ENCODE measurements around the gene ARHGAP8.

ARHGAP8 gene

DNA sequence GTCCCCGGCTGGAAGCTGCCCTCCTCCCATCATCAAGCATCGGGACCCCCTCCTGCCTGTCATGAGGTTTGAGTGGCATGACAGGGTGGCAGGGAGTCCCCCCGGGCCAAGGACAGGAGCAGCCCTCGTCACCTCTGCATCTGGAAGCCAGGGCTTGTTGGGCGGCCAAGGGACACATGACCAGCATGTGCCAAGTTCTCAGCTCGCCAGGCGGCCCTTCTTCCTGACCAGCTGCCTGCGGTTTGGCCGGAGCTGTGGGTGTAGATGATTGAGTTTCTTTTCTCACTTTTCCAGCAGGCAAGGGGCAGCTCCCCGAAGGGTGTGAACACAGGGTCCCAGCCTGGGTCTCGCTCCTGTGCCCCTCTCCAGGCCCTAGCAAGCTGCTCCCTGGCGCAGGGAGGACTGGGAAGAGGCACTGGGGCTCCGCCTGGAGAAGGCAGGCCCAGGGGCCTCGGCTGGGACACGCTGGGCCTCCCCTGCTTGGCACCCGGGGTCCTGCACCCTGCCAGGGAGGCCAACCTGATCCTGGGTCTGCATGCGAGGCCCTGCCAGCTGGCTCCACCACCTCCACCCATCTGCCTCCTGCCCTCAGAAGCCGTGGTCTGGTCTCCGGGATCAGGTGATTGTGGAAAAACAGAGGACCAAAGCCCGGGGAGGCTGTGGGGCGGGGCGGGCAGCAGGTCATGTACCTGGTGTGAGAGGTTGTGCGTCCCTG lies 13.4 kb downstream of the ARHGAP8 start:
- no peak overlapping the region for H3K27ac ChIP-seq (ENCODE audit: low read length, poor library complexity, severe bottlenecking)
- no peak overlapping the region for H2BK15ac ChIP-seq (ENCODE audit: low read depth, poor library complexity, severe bottlenecking)
- peaks cover 5% of the 10 kb centered on the region for H3K9me3 ChIP-seq (ENCODE audit: control insufficient read depth, low read length)
- no peak overlapping the region for H3K23ac ChIP-seq (ENCODE audit: low read length in 2 of 2)
- peaks cover 13 to 38% of the 10 kb centered on the region in 2 experiments for H3K27me3 ChIP-seq (ENCODE audit: control insufficient read depth in 1 of 2, insufficient read depth in 1 of 2, low read length in 2 of 2)
- no peaks in the 10 kb centered on the region for H3K79me1 ChIP-seq (replicated peaks; ENCODE audit: low read length, poor library complexity, severe bottlenecking)
- H2AFZ ChIP-seq (ENCODE audit: low read depth, low read length), result no peak overlapping the region
- WGBS, result 82% methylated on average over 21 of the region's 23 CpGs
- H2BK120ac ChIP-seq (ENCODE audit: low read depth, low read length), result no peak overlapping the region
- H3K4ac ChIP-seq (ENCODE audit: low read depth in 1 of 2, low read length in 2 of 2), result no peak overlapping the region
- no peak overlapping the region for H3K14ac ChIP-seq (ENCODE audit: low read length in 2 of 2)
- H4K91ac ChIP-seq (ENCODE audit: low read length), result no peak overlapping the region
- H2BK12ac ChIP-seq (ENCODE audit: low read length in 2 of 2), result no peak overlapping the region
- H2AK5ac ChIP-seq (ENCODE audit: low read length, severe bottlenecking), result no peak overlapping the region
- H3K18ac ChIP-seq (ENCODE audit: low read depth in 1 of 2, low read length in 2 of 2), result no peak overlapping the region
- no peak overlapping the region for H2BK5ac ChIP-seq (ENCODE audit: low read depth, low read length, poor library complexity, severe bottlenecking)
- no peak for DNase-seq
- no peak overlapping the region for H3K4me2 ChIP-seq (ENCODE audit: low read length, poor library complexity, severe bottlenecking)
- H4K8ac ChIP-seq (ENCODE audit: low read length), result no peak overlapping the region
- H3K4me3 ChIP-seq (ENCODE audit: insufficient read depth in 1 of 2, low read depth in 1 of 2, low read length in 2 of 2), result no peak overlapping the region
- no peaks in the 10 kb centered on the region for H3K4me1 ChIP-seq (ENCODE audit: control insufficient read depth, insufficient read depth, low read depth, low read length)
- H3K36me3 ChIP-seq (ENCODE audit: control insufficient read depth in 1 of 2, insufficient read depth in 2 of 2, low read depth in 1 of 2, low read length in 2 of 2), result no peaks in the 10 kb centered on the region
- no peak overlapping the region for H3K9ac ChIP-seq (ENCODE audit: low read length)

DNA sequence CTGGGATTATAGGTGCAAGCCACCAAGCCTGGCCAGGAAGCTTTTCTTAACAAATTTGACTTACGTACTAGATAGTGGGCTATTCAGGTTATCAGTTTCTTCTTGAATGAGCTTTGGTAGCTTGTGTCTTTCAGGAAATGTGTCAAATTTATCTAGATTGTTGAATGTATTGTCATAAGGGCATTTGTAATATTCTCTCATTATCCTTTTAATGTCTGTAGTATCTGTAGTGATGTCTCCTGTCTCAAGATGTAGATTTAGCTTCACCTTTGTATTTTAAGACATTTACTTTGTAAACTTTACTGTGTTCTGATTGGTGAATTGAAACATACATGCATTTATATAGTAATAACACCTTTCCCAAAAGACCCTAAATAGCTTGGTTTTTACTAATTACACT lies 20.7 kb downstream of the ARHGAP8 start:
- Histone ChIP-seq H3K4me3 (ENCODE audit: insufficient read depth in 1 of 2, low read depth in 1 of 2, low read length in 2 of 2) (no peak overlapping the region), H2AK5ac (ENCODE audit: low read length, severe bottlenecking) (no peak overlapping the region), H4K91ac (ENCODE audit: low read length) (no peak overlapping the region), H3K14ac (ENCODE audit: low read length in 2 of 2) (no peak overlapping the region), H3K27ac (ENCODE audit: low read length, poor library complexity, severe bottlenecking) (no peak overlapping the region), H2BK5ac (ENCODE audit: low read depth, low read length, poor library complexity, severe bottlenecking) (no peak overlapping the region), H2BK120ac (ENCODE audit: low read depth, low read length) (no peak overlapping the region), H2AFZ (ENCODE audit: low read depth, low read length) (no peak overlapping the region), H3K79me1 (replicated peaks; ENCODE audit: low read length, poor library complexity, severe bottlenecking) (no peaks in the 10 kb centered on the region), H3K23ac (ENCODE audit: low read length in 2 of 2) (no peak overlapping the region), H3K27me3 (ENCODE audit: control insufficient read depth in 1 of 2, insufficient read depth in 1 of 2, low read length in 2 of 2) (peaks cover 6 to 10% of the 10 kb centered on the region in 2 experiments), H3K18ac (ENCODE audit: low read depth in 1 of 2, low read length in 2 of 2) (no peak overlapping the region), H3K36me3 (ENCODE audit: control insufficient read depth in 1 of 2, insufficient read depth in 2 of 2, low read depth in 1 of 2, low read length in 2 of 2) (no peaks in the 10 kb centered on the region), H3K9me3 (ENCODE audit: control insufficient read depth, low read length) (peaks cover 11% of the 10 kb centered on the region), H4K8ac (ENCODE audit: low read length) (no peak overlapping the region), H3K9ac (ENCODE audit: low read length) (no peak overlapping the region), H2BK15ac (ENCODE audit: low read depth, poor library complexity, severe bottlenecking) (no peak overlapping the region), H3K4ac (ENCODE audit: low read depth in 1 of 2, low read length in 2 of 2) (no peak overlapping the region), H3K4me2 (ENCODE audit: low read length, poor library complexity, severe bottlenecking) (no peak overlapping the region), H2BK12ac (ENCODE audit: low read length in 2 of 2) (no peak overlapping the region), H3K4me1 (ENCODE audit: control insufficient read depth, insufficient read depth, low read depth, low read length) (peaks cover 5% of the 10 kb centered on the region)
- DNase-seq, result no peak
- 100% methylated on average over 1 of the region's 1 CpG for WGBS

DNA sequence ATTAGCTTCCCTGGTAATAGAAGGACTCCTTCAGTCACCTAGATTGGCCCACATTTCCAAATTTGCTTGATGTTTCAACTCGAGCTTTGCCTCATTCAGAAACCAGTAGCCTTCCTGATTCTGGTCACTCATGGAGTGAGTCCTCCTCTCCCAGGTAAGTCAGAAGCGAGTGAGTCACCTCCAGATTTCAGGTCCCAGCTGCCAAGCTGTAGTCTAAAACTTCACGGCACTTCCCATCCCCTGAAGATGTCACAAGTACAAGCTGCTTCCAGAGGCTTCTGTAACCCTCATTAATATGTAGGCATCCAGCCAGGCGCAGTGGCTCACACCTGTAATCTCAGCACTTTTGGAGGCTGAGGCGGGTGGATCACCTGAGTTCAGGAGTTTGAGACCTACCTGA lies 23.5 kb downstream of the ARHGAP8 start:
- 80% methylated on average over 5 of the region's 5 CpGs for WGBS

DNA sequence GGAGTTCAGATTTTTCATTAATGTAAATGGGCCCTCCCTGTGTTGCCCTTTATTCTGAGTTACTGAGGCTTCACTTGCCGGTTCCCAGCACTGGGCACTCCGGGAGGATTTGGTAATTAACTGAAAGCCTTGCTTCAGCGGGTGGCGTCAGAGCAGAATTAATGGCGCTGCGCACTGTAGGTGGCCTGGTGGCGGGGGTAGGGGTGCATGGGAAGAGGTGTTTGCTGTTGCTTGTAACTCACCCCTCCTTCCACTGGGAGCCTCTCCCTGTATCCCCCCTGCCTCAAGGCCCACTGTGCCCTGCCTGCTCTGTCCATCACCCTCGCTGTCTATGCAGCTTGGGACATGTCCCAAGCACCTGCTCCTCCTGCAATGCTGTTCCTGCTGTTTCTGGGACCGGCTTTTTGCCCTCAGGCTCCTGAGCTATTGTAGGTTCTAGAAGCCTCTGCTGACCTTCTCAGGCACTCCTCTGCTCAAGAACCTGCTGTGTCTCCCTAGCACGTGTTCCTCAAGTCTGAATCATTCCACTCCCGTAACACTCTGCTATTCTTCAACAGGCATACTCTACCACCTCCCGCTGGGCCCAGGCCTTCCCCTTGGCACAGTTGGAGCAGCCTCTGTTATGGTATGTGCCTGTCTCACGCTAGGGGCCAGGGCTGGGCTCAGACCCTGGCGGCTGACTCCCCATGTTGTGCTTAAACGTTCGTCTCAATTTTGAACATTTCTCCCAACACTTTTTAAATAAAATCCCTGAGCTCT lies 24.4 kb downstream of the ARHGAP8 start:
- peaks cover 6% of the 10 kb centered on the region for H3K9me3 ChIP-seq (ENCODE audit: control insufficient read depth, low read length)
- no peak overlapping the region for H2AK5ac ChIP-seq (ENCODE audit: low read length, severe bottlenecking)
- H3K27ac ChIP-seq (ENCODE audit: low read length, poor library complexity, severe bottlenecking), result no peak overlapping the region
- peaks cover 6 to 18% of the 10 kb centered on the region in 2 experiments for H3K27me3 ChIP-seq (ENCODE audit: control insufficient read depth in 1 of 2, insufficient read depth in 1 of 2, low read length in 2 of 2)
- H3K4ac ChIP-seq (ENCODE audit: low read depth in 1 of 2, low read length in 2 of 2), result no peak overlapping the region
- H2BK120ac ChIP-seq (ENCODE audit: low read depth, low read length), result no peak overlapping the region
- no peak for DNase-seq
- no peak overlapping the region for H3K23ac ChIP-seq (ENCODE audit: low read length in 2 of 2)
- no peaks in the 10 kb centered on the region for H3K79me1 ChIP-seq (replicated peaks; ENCODE audit: low read length, poor library complexity, severe bottlenecking)
- no peak overlapping the region for H3K18ac ChIP-seq (ENCODE audit: low read depth in 1 of 2, low read length in 2 of 2)
- H3K9ac ChIP-seq (ENCODE audit: low read length), result no peak overlapping the region
- H3K4me3 ChIP-seq (ENCODE audit: insufficient read depth in 1 of 2, low read depth in 1 of 2, low read length in 2 of 2), result no peak overlapping the region
- no peak overlapping the region for H2BK12ac ChIP-seq (ENCODE audit: low read length in 2 of 2)
- WGBS, result 88% methylated on average over 16 of the region's 16 CpGs
- no peak overlapping the region for H3K4me2 ChIP-seq (ENCODE audit: low read length, poor library complexity, severe bottlenecking)
- H2AFZ ChIP-seq (ENCODE audit: low read depth, low read length), result no peak overlapping the region
- H3K14ac ChIP-seq (ENCODE audit: low read length in 2 of 2), result no peak overlapping the region
- no peak overlapping the region for H4K8ac ChIP-seq (ENCODE audit: low read length)
- H2BK15ac ChIP-seq (ENCODE audit: low read depth, poor library complexity, severe bottlenecking), result no peak overlapping the region
- no peaks in the 10 kb centered on the region for H3K36me3 ChIP-seq (ENCODE audit: control insufficient read depth in 1 of 2, insufficient read depth in 2 of 2, low read depth in 1 of 2, low read length in 2 of 2)
- no peak overlapping the region for H4K91ac ChIP-seq (ENCODE audit: low read length)
- H3K4me1 ChIP-seq (ENCODE audit: control insufficient read depth, insufficient read depth, low read depth, low read length), result peaks cover 5% of the 10 kb centered on the region
- no peak overlapping the region for H2BK5ac ChIP-seq (ENCODE audit: low read depth, low read length, poor library complexity, severe bottlenecking)

More for the DNA sequence above, 23.5 kb downstream of the ARHGAP8 start:
- H3K14ac ChIP-seq (ENCODE audit: low read length in 2 of 2), result no peak overlapping the region
- no peak overlapping the region for H4K8ac ChIP-seq (ENCODE audit: low read length)
- no peak overlapping the region for H3K4me2 ChIP-seq (ENCODE audit: low read length, poor library complexity, severe bottlenecking)
- H4K91ac ChIP-seq (ENCODE audit: low read length), result no peak overlapping the region
- no peak overlapping the region for H2BK120ac ChIP-seq (ENCODE audit: low read depth, low read length)
- H2BK12ac ChIP-seq (ENCODE audit: low read length in 2 of 2), result no peak overlapping the region
- no peak overlapping the region for H2BK5ac ChIP-seq (ENCODE audit: low read depth, low read length, poor library complexity, severe bottlenecking)
- H3K9ac ChIP-seq (ENCODE audit: low read length), result no peak overlapping the region
- no peak overlapping the region for H3K23ac ChIP-seq (ENCODE audit: low read length in 2 of 2)
- H3K18ac ChIP-seq (ENCODE audit: low read depth in 1 of 2, low read length in 2 of 2), result no peak overlapping the region
- H3K9me3 ChIP-seq (ENCODE audit: control insufficient read depth, low read length), result peaks cover 6% of the 10 kb centered on the region
- peaks cover 5% of the 10 kb centered on the region for H3K4me1 ChIP-seq (ENCODE audit: control insufficient read depth, insufficient read depth, low read depth, low read length)
- no peak overlapping the region for H2AK5ac ChIP-seq (ENCODE audit: low read length, severe bottlenecking)
- no peak overlapping the region for H2AFZ ChIP-seq (ENCODE audit: low read depth, low read length)
- DNase-seq, result no peak
- no peaks in the 10 kb centered on the region for H3K79me1 ChIP-seq (replicated peaks; ENCODE audit: low read length, poor library complexity, severe bottlenecking)
- no peak overlapping the region for H2BK15ac ChIP-seq (ENCODE audit: low read depth, poor library complexity, severe bottlenecking)
- no peaks in the 10 kb centered on the region for H3K36me3 ChIP-seq (ENCODE audit: control insufficient read depth in 1 of 2, insufficient read depth in 2 of 2, low read depth in 1 of 2, low read length in 2 of 2)
- peaks cover 6 to 15% of the 10 kb centered on the region in 2 experiments for H3K27me3 ChIP-seq (ENCODE audit: control insufficient read depth in 1 of 2, insufficient read depth in 1 of 2, low read length in 2 of 2)
- no peak overlapping the region for H3K27ac ChIP-seq (ENCODE audit: low read length, poor library complexity, severe bottlenecking)
- no peak overlapping the region for H3K4ac ChIP-seq (ENCODE audit: low read depth in 1 of 2, low read length in 2 of 2)
- H3K4me3 ChIP-seq (ENCODE audit: insufficient read depth in 1 of 2, low read depth in 1 of 2, low read length in 2 of 2), result no peak overlapping the region

Data from mesenchymal stem cell (in vitro differentiated cells and primary cell).